Osteoblast (primary cell): ENCODE data around the gene LPCAT1. TPM values are rescaled to one million over a fixed set of nuclear protein-coding genes. Genes with fewer than 3 reads are reported as not detected.

ENCODE experiments used
- DNase-seq: peaks from one replicate; pipeline ENCODE4 v3.0.0; 2011; ENCODE audit warnings: low spot score, mixed read lengths; ENCODE audit not compliant: insufficient read length; ENCODE audit errors: missing footprints
- H2AFZ ChIP-seq: 2 replicates; pipeline ENCODE4 v1.6.0; 2011; ENCODE audit warnings: mild to moderate bottlenecking, low read length
- H3K27ac ChIP-seq: 2 replicates; pipeline ENCODE4 v1.5.1; 2011; ENCODE audit warnings: mild to moderate bottlenecking, low read depth, low read length, moderate library complexity
- H3K27me3 ChIP-seq: 2 replicates; pipeline ENCODE4 v1.6.0; 2012; ENCODE audit warnings: mild to moderate bottlenecking, control low read depth, inconsistent platforms, low read length, moderate library complexity; ENCODE audit not compliant: insufficient read depth
- H3K36me3 ChIP-seq: 2 replicates; pipeline ENCODE4 v1.5.1; 2011; ENCODE audit warnings: mild to moderate bottlenecking, low read length, control low read depth, moderate library complexity; ENCODE audit not compliant: insufficient read depth
- H3K4me1 ChIP-seq: 2 replicates; pipeline ENCODE4 v1.5.1; 2011; ENCODE audit warnings: mild to moderate bottlenecking, low read length, control low read depth, moderate library complexity; ENCODE audit not compliant: insufficient read depth
- H3K4me2 ChIP-seq: 2 replicates; pipeline ENCODE4 v1.6.0; 2011; ENCODE audit warnings: mild to moderate bottlenecking, low read length; ENCODE audit not compliant: insufficient read depth
- H3K4me3 ChIP-seq: fragments of 200-600 bp; sonication (generic); 3 replicates; pipeline ENCODE4 v1.5.1; 2012; ENCODE audit warnings: mild to moderate bottlenecking, low read length, inconsistent platforms; ENCODE audit not compliant: insufficient read depth
- H3K79me2 ChIP-seq: 2 replicates; pipeline ENCODE4 v1.6.0; 2012; ENCODE audit warnings: mild to moderate bottlenecking, low read length, control low read depth, inconsistent platforms; ENCODE audit not compliant: insufficient read depth
- H3K9me3 ChIP-seq: 2 replicates; pipeline ENCODE4 v1.5.1; 2011; ENCODE audit warnings: low read depth, low read length, control low read depth
- H4K20me1 ChIP-seq: 2 replicates; pipeline ENCODE4 v1.6.0; 2012; ENCODE audit warnings: mild to moderate bottlenecking, low read length, control low read depth; ENCODE audit not compliant: insufficient read depth
- total RNA-seq: library from RNA; depleted of rRNA; stranded (reverse); fragments of >200 nt; gene quantifications from 2 replicates; pipeline ENCODE4 v1.2.3, GENCODE V29; 2012
- TF ChIP-seq, protein P1 (sequence below): IDR thresholded peaks from 2 replicates; pipeline ENCODE4 v1.5.1; 2011; ENCODE audit warnings: mild to moderate bottlenecking, low read depth, low read length, moderate library complexity; ENCODE audit errors: extremely low read depth

Gene LPCAT1
- total RNA-seq, 1 donor: 11.6 TPM

DNA sequence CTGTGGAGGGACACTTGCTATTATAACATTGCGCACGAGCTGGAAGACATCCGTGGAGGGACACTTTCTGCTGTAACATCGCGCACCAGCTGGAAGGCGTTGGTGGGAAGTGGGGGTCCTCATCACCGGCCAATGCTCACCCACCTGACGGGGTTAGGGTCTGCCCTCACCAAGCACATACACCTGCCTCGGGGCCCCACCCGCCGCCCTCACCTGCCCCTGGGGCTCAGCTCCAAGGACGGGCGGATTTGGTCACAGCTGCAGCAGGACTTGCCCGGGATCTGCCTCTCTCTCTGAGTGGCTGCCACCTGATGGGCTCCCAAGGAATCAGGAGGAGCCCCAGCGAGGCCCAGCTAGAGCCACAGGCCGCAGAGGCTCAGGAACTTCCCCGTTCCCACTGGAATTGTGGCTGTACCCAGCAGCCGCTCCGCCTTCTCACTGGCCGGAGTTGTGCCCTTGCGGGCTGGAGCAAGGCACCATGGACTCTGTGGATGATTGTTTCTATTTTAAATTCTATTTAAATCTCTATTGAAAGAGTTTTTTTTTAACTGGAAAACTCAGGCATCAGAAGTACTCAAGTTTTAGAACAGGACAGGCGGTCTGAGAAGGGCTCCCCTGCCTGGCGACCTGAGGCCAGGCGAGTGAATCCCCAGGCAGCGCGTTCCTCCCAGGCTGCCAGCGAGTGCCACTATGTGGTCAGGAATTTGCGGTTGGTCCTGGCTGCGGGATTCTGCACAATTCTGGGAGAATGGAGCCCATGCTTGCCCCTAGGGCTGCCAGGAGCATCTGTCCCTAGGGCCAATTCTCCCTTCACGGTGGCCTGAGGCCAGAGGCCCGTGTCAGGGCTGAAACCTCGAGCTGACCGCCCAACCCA lies 39.7 kb downstream of the LPCAT1 start:
- H4K20me1 ChIP-seq: peaks cover 41% of the 10 kb centered on the region

DNA sequence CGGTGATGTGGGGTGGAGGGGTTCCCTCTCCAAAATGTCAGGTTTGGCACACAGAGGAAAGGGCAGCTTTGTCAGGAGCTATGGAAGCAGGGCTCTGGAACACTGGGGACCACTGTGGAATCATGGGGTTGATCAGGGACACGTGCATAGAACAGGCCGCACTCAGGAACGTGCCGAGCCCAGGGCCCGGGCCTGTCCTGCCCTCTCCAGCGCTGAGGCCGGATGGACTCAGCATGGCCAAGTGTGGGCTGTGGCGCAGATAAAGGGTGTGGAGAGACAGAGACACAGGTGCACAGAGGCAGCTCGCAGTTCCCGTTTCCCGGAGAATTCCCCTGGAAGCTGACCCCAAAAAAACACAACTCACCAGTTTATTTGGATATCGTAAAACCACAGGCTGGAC lies 40.7 kb downstream of the LPCAT1 start:
- H3K4me1 ChIP-seq: no peaks in the 10 kb centered on the region
- no peaks in the 10 kb centered on the region for H3K27me3 ChIP-seq
- H3K79me2 ChIP-seq: no peaks in the 10 kb centered on the region
- H3K27ac ChIP-seq: no peak overlapping the region
- peaks cover 42% of the 10 kb centered on the region for H3K36me3 ChIP-seq
- TF ChIP-seq, protein P1, sequence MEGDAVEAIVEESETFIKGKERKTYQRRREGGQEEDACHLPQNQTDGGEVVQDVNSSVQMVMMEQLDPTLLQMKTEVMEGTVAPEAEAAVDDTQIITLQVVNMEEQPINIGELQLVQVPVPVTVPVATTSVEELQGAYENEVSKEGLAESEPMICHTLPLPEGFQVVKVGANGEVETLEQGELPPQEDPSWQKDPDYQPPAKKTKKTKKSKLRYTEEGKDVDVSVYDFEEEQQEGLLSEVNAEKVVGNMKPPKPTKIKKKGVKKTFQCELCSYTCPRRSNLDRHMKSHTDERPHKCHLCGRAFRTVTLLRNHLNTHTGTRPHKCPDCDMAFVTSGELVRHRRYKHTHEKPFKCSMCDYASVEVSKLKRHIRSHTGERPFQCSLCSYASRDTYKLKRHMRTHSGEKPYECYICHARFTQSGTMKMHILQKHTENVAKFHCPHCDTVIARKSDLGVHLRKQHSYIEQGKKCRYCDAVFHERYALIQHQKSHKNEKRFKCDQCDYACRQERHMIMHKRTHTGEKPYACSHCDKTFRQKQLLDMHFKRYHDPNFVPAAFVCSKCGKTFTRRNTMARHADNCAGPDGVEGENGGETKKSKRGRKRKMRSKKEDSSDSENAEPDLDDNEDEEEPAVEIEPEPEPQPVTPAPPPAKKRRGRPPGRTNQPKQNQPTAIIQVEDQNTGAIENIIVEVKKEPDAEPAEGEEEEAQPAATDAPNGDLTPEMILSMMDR: no peak
- no peaks in the 10 kb centered on the region for H3K9me3 ChIP-seq
- H2AFZ ChIP-seq: no peak overlapping the region
- H3K4me2 ChIP-seq: no peak overlapping the region
- H4K20me1 ChIP-seq: peaks cover 43% of the 10 kb centered on the region
- no peak for DNase-seq
- no peak overlapping the region for H3K4me3 ChIP-seq

More for the DNA sequence above, 39.7 kb downstream of the LPCAT1 start:
- peaks cover 38% of the 10 kb centered on the region for H3K36me3 ChIP-seq
- TF ChIP-seq, protein P1: no peak
- no peak overlapping the region for H3K4me3 ChIP-seq
- H3K27me3 ChIP-seq: no peaks in the 10 kb centered on the region
- H3K27ac ChIP-seq: no peak overlapping the region
- no peak overlapping the region for H2AFZ ChIP-seq
- no peak overlapping the region for H3K4me2 ChIP-seq
- no peaks in the 10 kb centered on the region for H3K79me2 ChIP-seq
- H3K9me3 ChIP-seq: no peaks in the 10 kb centered on the region
- peaks cover 3% of the 10 kb centered on the region for H3K4me1 ChIP-seq
- DNase-seq: no peak

DNA sequence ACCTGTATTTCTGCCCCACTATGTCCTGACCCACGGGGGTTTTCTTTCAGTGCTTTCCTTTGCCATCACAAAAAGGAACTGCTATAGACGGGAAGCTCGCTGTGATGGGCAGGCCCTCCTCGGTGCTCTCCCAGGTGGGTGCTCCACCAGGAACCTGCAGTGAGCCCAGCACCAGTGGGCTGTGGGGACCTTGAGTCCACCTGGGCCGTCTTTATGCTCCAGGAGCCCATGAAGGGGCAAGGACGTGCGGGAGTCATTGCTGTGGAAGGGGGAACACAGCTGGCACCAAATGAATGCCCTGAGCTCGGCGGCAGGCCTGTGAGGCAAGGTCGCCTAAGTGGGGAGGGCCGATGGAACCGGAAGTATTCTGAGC lies 41.8 kb downstream of the LPCAT1 start:
- Histone ChIP-seq H3K79me2 (no peaks in the 10 kb centered on the region), H3K4me1 (no peaks in the 10 kb centered on the region), H3K27me3 (no peaks in the 10 kb centered on the region), H2AFZ (no peak overlapping the region), H3K36me3 (peaks cover 31% of the 10 kb centered on the region), H3K4me3 (no peak overlapping the region), H3K27ac (no peak overlapping the region), H4K20me1 (peaks cover 43% of the 10 kb centered on the region), H3K4me2 (no peak overlapping the region), H3K9me3 (no peaks in the 10 kb centered on the region)
- DNase-seq: no peak
- TF ChIP-seq, protein P1: no peak

DNA sequence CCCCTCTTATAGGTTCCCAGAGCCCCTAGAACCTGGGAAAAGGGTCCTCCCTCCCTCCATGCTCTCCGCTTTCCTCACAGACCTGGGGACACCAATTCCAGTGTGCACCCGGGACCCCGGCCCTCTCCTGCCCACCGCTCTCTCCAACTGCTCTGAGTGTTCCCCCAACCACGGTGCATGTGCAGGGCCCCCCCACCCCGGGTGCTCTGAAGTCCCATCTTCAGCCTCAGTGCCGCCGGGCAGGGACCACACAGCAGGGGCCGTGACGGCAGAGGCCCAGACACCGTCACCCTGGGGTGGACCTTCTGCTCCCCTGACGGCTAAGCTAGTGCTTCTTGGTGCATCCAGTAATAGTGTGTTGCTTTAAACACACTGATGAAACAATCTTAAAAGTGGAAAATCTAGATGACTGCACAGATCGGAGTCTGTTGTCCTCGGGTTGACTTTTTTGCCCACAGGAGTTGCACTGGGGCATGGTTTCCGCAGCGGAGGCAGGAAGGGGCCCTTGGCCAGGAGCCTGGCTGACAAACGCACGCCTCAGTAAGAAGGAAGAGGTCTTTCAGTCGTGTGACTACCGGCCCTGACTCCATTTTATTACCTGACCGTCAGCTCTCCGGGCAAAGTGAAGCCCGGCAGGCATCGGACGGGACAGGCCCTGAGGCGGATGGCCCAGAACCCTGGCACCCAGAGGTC lies 42.3 kb downstream of the LPCAT1 start:
- no peak for DNase-seq
- Histone ChIP-seq H4K20me1 (peaks cover 43% of the 10 kb centered on the region), H2AFZ (no peak overlapping the region), H3K9me3 (no peaks in the 10 kb centered on the region), H3K27me3 (no peaks in the 10 kb centered on the region), H3K4me2 (no peak overlapping the region), H3K79me2 (no peaks in the 10 kb centered on the region), H3K4me3 (no peak overlapping the region), H3K36me3 (peaks cover 26% of the 10 kb centered on the region), H3K4me1 (no peaks in the 10 kb centered on the region), H3K27ac (no peak overlapping the region)
- TF ChIP-seq, protein P1: no peak
